HG02610 (cell line): Measurements from ENCODE around the gene TRABD2A.
"Not testable (repeated sequence)": the region's sequence is repeated elsewhere in the genome, so short reads cannot be mapped to it uniquely, and the experiment has no call there.

Source experiments
- ATAC-seq: cut with Tn5 transposase; IDR thresholded peaks from one replicate; pipeline ENCODE4 v1.9.1; 2021; ENCODE audit warnings: mild to moderate bottlenecking, moderate library complexity; ENCODE audit not compliant: unreplicated experiment

The TRABD2A gene

GRCh38 chr2:84880395-84880644 is 564 bp downstream of the TRABD2A start:
- no peak for ATAC-seq

- peak; percentile 47 for ATAC-seq
Measured at GRCh38 chr2:84879584-84880394, 1.1 kb downstream of the TRABD2A start.

GRCh38 chr2:84878896-84879583 is 1.8 kb downstream of the TRABD2A start:
- ATAC-seq: no peak

- no peak for ATAC-seq
Measured at GRCh38 chr2:84878459-84878858, 2.4 kb downstream of the TRABD2A start.

GRCh38 chr2:84876369-84876768 is 4.5 kb downstream of the TRABD2A start:
- no peak for ATAC-seq

GRCh38 chr2:84875619-84876018 is 5.3 kb downstream of the TRABD2A start:
- ATAC-seq: not testable (repeated sequence)

- no peak for ATAC-seq
Measured at GRCh38 chr2:84875213-84875560, 5.7 kb downstream of the TRABD2A start.

- no peak for ATAC-seq
Measured at GRCh38 chr2:84874381-84875212, 6.3 kb downstream of the TRABD2A start.

GRCh38 chr2:84873350-84873749 is 7.5 kb downstream of the TRABD2A start:
- no peak for ATAC-seq

- not testable (repeated sequence) for ATAC-seq
Measured at GRCh38 chr2:84872691-84873090, 8.2 kb downstream of the TRABD2A start.

- ATAC-seq: no peak
Measured at GRCh38 chr2:84870306-84870705, 10.6 kb downstream of the TRABD2A start.

GRCh38 chr2:84868327-84868726 is 12.6 kb downstream of the TRABD2A start:
- not testable (repeated sequence) for ATAC-seq

GRCh38 chr2:84866122-84866521 is 14.8 kb downstream of the TRABD2A start:
- no peak for ATAC-seq

GRCh38 chr2:84865181-84865783 is 15.6 kb downstream of the TRABD2A start:
- ATAC-seq: peak; percentile 56

GRCh38 chr2:84862006-84862405 is 18.9 kb downstream of the TRABD2A start:
- ATAC-seq: no peak

- no peak for ATAC-seq
Measured at GRCh38 chr2:84861539-84861938, 19.3 kb downstream of the TRABD2A start.

- no peak for ATAC-seq
Measured at GRCh38 chr2:84858937-84859336, 21.9 kb downstream of the TRABD2A start.

GRCh38 chr2:84858123-84858522 is 22.8 kb downstream of the TRABD2A start:
- ATAC-seq: no peak

- ATAC-seq: no peak
Measured at GRCh38 chr2:84857566-84857965, 23.3 kb downstream of the TRABD2A start.

- ATAC-seq: no peak
Measured at GRCh38 chr2:84856787-84857186, 24.1 kb downstream of the TRABD2A start.

GRCh38 chr2:84855731-84856130 is 25.2 kb downstream of the TRABD2A start:
- no peak for ATAC-seq
